HEK293 (cell line): ENCODE results near the gene AIFM1.

Experiments used
- ZNF292 ChIP-seq: fragments of 450-650 bp; formaldehyde crosslinking; IDR thresholded peaks from 2 replicates; pipeline ENCODE4 v1.5.1; 2016; ENCODE audit warnings: low read depth, missing biosample characterization, missing genetic modification characterization, borderline replicate concordance
- TF ChIP-seq, protein P1 (sequence below): fragments of 450-650 bp; formaldehyde crosslinking; IDR thresholded peaks from 2 replicates; pipeline ENCODE4 v1.5.1; 2016; ENCODE audit warnings: missing biosample characterization, missing genetic modification characterization

DNA sequence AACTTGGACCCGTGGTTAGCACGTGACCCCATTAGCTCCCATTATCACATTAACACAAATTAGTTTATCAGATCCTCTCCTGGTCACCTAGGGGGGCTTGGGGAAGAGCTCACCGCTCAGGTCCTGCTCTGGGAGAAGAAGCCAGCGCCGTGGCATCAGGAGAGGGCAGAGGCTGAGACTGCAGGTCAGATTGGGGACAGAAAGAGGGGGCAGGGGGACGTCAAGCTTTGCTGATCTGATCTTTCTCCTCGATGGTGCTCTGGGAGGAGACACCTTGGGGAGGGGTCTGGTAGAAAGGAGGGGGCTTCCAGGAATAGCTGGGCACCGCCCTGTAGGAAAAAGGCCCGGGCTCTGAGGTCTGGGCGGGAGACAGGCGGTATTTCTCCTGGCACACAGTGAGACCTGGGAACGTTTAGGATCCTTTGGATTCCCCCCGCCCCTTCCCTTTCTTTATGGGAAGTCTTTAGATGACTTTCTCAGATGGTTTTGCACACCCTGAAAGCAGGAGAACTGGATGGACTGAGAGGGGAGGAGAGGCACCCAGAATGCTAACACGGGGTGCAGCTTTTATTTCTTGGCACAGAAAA lies 46.2 kb downstream of the AIFM1 start:
- no peak for TF ChIP-seq ZNF292 (tag by site-specific recombination)
- TF ChIP-seq, protein P1, sequence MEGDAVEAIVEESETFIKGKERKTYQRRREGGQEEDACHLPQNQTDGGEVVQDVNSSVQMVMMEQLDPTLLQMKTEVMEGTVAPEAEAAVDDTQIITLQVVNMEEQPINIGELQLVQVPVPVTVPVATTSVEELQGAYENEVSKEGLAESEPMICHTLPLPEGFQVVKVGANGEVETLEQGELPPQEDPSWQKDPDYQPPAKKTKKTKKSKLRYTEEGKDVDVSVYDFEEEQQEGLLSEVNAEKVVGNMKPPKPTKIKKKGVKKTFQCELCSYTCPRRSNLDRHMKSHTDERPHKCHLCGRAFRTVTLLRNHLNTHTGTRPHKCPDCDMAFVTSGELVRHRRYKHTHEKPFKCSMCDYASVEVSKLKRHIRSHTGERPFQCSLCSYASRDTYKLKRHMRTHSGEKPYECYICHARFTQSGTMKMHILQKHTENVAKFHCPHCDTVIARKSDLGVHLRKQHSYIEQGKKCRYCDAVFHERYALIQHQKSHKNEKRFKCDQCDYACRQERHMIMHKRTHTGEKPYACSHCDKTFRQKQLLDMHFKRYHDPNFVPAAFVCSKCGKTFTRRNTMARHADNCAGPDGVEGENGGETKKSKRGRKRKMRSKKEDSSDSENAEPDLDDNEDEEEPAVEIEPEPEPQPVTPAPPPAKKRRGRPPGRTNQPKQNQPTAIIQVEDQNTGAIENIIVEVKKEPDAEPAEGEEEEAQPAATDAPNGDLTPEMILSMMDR (tag by site-specific recombination) = no peak
